ENCODE data around the gene RYR3. TPM values are rescaled to one million over a fixed set of nuclear protein-coding genes. Genes with fewer than 3 reads are reported as not detected.

The RYR3 gene
- total RNA-seq, 1 donor from 2014 or later, result 0.07 TPM

- Mint-ChIP-seq H3K27me3 (ENCODE audit: low read depth) (no peaks in the 10 kb centered on the region), H3K9me3 (ENCODE audit: low read depth) (no peaks in the 10 kb centered on the region), H3K27ac (ENCODE audit: unreplicated experiment) (no peak overlapping the region), H3K4me1 (ENCODE audit: low read depth) (peaks cover 10% of the 10 kb centered on the region), H3K36me3 (ENCODE audit: low read depth) (no peaks in the 10 kb centered on the region), H3K4me3 (ENCODE audit: unreplicated experiment) (no peak overlapping the region)
- no peak for DNase-seq (ENCODE audit: low spot score)
- TF ChIP-seq, protein P1, sequence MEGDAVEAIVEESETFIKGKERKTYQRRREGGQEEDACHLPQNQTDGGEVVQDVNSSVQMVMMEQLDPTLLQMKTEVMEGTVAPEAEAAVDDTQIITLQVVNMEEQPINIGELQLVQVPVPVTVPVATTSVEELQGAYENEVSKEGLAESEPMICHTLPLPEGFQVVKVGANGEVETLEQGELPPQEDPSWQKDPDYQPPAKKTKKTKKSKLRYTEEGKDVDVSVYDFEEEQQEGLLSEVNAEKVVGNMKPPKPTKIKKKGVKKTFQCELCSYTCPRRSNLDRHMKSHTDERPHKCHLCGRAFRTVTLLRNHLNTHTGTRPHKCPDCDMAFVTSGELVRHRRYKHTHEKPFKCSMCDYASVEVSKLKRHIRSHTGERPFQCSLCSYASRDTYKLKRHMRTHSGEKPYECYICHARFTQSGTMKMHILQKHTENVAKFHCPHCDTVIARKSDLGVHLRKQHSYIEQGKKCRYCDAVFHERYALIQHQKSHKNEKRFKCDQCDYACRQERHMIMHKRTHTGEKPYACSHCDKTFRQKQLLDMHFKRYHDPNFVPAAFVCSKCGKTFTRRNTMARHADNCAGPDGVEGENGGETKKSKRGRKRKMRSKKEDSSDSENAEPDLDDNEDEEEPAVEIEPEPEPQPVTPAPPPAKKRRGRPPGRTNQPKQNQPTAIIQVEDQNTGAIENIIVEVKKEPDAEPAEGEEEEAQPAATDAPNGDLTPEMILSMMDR (IDR thresholded peaks at IDR 0.05), result no peak
Observed at GRCh38 chr15:33851079-33851478, 540.3 kb downstream of the RYR3 start.

GRCh38 chr15:33852094-33852493 is 541.3 kb downstream of the RYR3 start:
- peaks cover 10% of the 10 kb centered on the region for H3K4me1 Mint-ChIP-seq (ENCODE audit: low read depth)
- no peaks in the 10 kb centered on the region for H3K36me3 Mint-ChIP-seq (ENCODE audit: low read depth)
- no peak overlapping the region for H3K27ac Mint-ChIP-seq (ENCODE audit: unreplicated experiment)
- H3K4me3 Mint-ChIP-seq (ENCODE audit: unreplicated experiment), result no peak overlapping the region
- TF ChIP-seq, protein P1 (IDR thresholded peaks at IDR 0.05), result no peak
- H3K27me3 Mint-ChIP-seq (ENCODE audit: low read depth), result no peaks in the 10 kb centered on the region
- no peaks in the 10 kb centered on the region for H3K9me3 Mint-ChIP-seq (ENCODE audit: low read depth)
- DNase-seq (ENCODE audit: low spot score), result no peak

GRCh38 chr15:33852570-33852969 is 541.8 kb downstream of the RYR3 start:
- peak overlapping the region; percentile 28 for H3K27ac Mint-ChIP-seq (ENCODE audit: unreplicated experiment)
- no peak for DNase-seq (ENCODE audit: low spot score)

DNA sequence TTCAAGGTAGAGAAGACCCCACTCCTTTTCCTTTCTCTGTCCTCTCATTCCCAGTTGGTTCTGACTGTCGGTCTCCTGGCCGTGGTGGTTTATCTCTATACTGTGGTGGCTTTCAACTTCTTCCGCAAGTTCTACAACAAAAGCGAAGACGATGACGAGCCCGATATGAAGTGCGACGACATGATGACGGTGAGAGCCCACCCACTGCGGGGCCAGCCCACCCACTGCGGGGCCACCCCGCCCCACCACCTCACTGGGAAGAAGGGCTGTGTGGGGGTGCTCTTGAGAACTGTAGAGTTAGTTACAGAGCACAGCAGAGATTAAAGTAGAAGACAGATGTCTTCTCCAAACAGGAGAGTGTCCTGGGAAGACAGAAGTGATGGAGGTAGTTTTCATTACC is 547.0 kb downstream of the RYR3 start:
- TF ChIP-seq, protein P1 (IDR thresholded peaks at IDR 0.05), result no peak
- no peaks in the 10 kb centered on the region for H3K9me3 Mint-ChIP-seq (ENCODE audit: low read depth)
- peaks cover 18% of the 10 kb centered on the region for H3K4me1 Mint-ChIP-seq (ENCODE audit: low read depth)
- H3K27ac Mint-ChIP-seq (ENCODE audit: unreplicated experiment), result no peak overlapping the region
- peaks cover 3% of the 10 kb centered on the region for H3K36me3 Mint-ChIP-seq (ENCODE audit: low read depth)
- H3K4me3 Mint-ChIP-seq (ENCODE audit: unreplicated experiment), result no peak overlapping the region
- DNase-seq (ENCODE audit: low spot score), result no peak
- no peaks in the 10 kb centered on the region for H3K27me3 Mint-ChIP-seq (ENCODE audit: low read depth)

More at GRCh38 chr15:33852570-33852969, 541.8 kb downstream of the RYR3 start:
- Mint-ChIP-seq H3K4me1 (ENCODE audit: low read depth) (peaks cover 10% of the 10 kb centered on the region), H3K4me3 (ENCODE audit: unreplicated experiment) (no peak overlapping the region), H3K27me3 (ENCODE audit: low read depth) (no peaks in the 10 kb centered on the region), H3K36me3 (ENCODE audit: low read depth) (no peaks in the 10 kb centered on the region), H3K9me3 (ENCODE audit: low read depth) (no peaks in the 10 kb centered on the region)
- TF ChIP-seq, protein P1 (IDR thresholded peaks at IDR 0.05), result no peak

DNA sequence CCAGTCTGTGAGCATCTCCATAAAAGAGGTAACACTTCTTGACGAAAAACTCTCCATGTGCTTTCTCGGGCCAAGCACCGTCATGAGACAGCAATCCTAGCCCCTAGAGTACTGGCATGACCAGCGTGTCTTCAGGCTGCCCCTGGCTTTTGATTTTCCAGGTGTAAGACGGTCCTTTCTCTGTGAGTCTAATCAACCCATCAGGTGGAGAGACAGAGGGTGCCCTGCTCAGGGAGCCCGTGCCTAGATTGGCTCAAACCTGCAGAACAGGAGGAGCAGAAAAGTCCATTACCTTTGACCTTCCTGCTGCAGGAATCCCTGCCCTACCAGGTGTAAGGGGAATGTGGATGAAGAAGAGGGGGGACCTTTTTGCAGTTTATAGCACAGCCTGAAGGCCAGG is 548.1 kb downstream of the RYR3 start:
- no peak for DNase-seq (ENCODE audit: low spot score)
- Mint-ChIP-seq H3K27me3 (ENCODE audit: low read depth) (no peaks in the 10 kb centered on the region), H3K9me3 (ENCODE audit: low read depth) (no peaks in the 10 kb centered on the region), H3K27ac (ENCODE audit: unreplicated experiment) (no peak overlapping the region), H3K4me3 (ENCODE audit: unreplicated experiment) (no peak overlapping the region), H3K36me3 (ENCODE audit: low read depth) (peaks cover 4% of the 10 kb centered on the region), H3K4me1 (ENCODE audit: low read depth) (peaks cover 14% of the 10 kb centered on the region)
- TF ChIP-seq, protein P1 (IDR thresholded peaks at IDR 0.05), result no peak

All from chondrocyte (in vitro differentiated cells).